PC-3 (cell line): Measurements from ENCODE around the gene STRBP. TPM values are rescaled to one million over a fixed set of nuclear protein-coding genes. Genes with fewer than 3 reads are reported as not detected.

Experiments used
- ATAC-seq: fragments of 200-7000 bp; cut with Tn5 transposase; 2 replicates; pipeline ENCODE4 v1.9.1; 2020; ENCODE audit warnings: mild to moderate bottlenecking, moderate library complexity
- BruUV-seq: library from RNA; stranded (reverse); fragments of 400-500 nt; replicated peaks from 2 replicates; lab custom pipeline; 2021; lab: Mats Ljungman, UMichigan
- CTCF ChIA-PET: fragments of 300-600 bp; sonication (Branson Sonifier 250); formaldehyde crosslinking; loops from one replicate; lab custom pipeline; 2022; ENCODE audit warnings: antibody characterized with exemption; lab: Charles Lee
- POLR2A ChIA-PET: fragments of 300-600 bp; sonication (Branson Sonifier 250); formaldehyde crosslinking; loops from one replicate; lab custom pipeline; 2022; ENCODE audit warnings: antibody characterized with exemption; ENCODE audit not compliant: unreplicated experiment; lab: Charles Lee
- DNase-seq: peaks from one replicate; pipeline ENCODE4 v3.0.0-alpha.2; 2015
- H2AFZ ChIP-seq: fragments of 300-600 bp; sonication (generic); 2 replicates; pipeline ENCODE4 v1.6.0; 2016; ENCODE audit warnings: antibody characterized with exemption, low read length
- H3F3A ChIP-seq: fragments of 300-600 bp; sonication (generic); one replicate; pipeline ENCODE4 v1.6.0; 2017; ENCODE audit warnings: antibody characterized with exemption, low read length, control low read depth, mild to moderate bottlenecking; ENCODE audit not compliant: unreplicated experiment
- H3K27ac ChIP-seq: fragments of 300-600 bp; sonication (generic); 2 replicates; pipeline ENCODE4 v1.5.1; 2016; ENCODE audit warnings: mild to moderate bottlenecking, low read length
- H3K27me3 ChIP-seq: fragments of 300-600 bp; sonication (generic); 2 replicates; pipeline ENCODE4 v1.6.1; 2016; ENCODE audit warnings: low read length, mixed read lengths
- H3K36me3 ChIP-seq: fragments of 300-600 bp; sonication (generic); 2 replicates; pipeline ENCODE4 v1.6.1; 2016; ENCODE audit warnings: low read depth, mixed run types, low read length, mixed read lengths
- H3K4me1 ChIP-seq: fragments of 300-600 bp; sonication (generic); 2 replicates; pipeline ENCODE4 v1.5.1; 2016; ENCODE audit warnings: low read length; ENCODE audit not compliant: insufficient read depth
- H3K4me2 ChIP-seq: fragments of 300-600 bp; sonication (generic); 2 replicates; pipeline ENCODE4 v1.6.0; 2016; ENCODE audit warnings: low read length
- H3K4me3 ChIP-seq: fragments of 300-600 bp; sonication (generic); 2 replicates; pipeline ENCODE4 v1.5.1; 2016; ENCODE audit warnings: mild to moderate bottlenecking, low read length, mixed read lengths
- H3K79me2 ChIP-seq: fragments of 300-600 bp; sonication (generic); 2 replicates; pipeline ENCODE4 v1.6.1; 2017; ENCODE audit warnings: low read length, mixed read lengths
- H3K9ac ChIP-seq: fragments of 300-600 bp; sonication (generic); 2 replicates; pipeline ENCODE4 v1.6.0; 2016; ENCODE audit warnings: mild to moderate bottlenecking, low read length
- H3K9me2 ChIP-seq: fragments of 300-600 bp; sonication (generic); replicated peaks from 2 replicates; pipeline ENCODE4 v1.6.1; 2016; ENCODE audit warnings: mixed run types, low read length, mixed read lengths
- H3K9me3 ChIP-seq: fragments of 300-600 bp; sonication (generic); 2 replicates; pipeline ENCODE4 v1.6.1; 2016; ENCODE audit warnings: low read length, mixed read lengths
- H4K20me1 ChIP-seq: fragments of 300-600 bp; sonication (generic); 2 replicates; pipeline ENCODE4 v1.6.1; 2016; ENCODE audit warnings: low read length, mixed read lengths
- CTCF ChIP-seq: fragments of 300-600 bp; sonication (generic); conservative IDR thresholded peaks from 2 replicates; pipeline ENCODE4 v1.5.1; 2017; ENCODE audit warnings: antibody characterized with exemption, low read depth, mild to moderate bottlenecking, low read length
- EZH2 ChIP-seq: fragments of 300-600 bp; sonication (generic); IDR thresholded peaks from one replicate; pipeline ENCODE4 v1.6.1; 2017; ENCODE audit warnings: antibody characterized with exemption, mild to moderate bottlenecking, low read length; ENCODE audit not compliant: unreplicated experiment
- EZH2phosphoT487 ChIP-seq: fragments of 300-600 bp; sonication (generic); IDR thresholded peaks from 2 replicates; pipeline ENCODE4 v1.6.1; 2018; ENCODE audit warnings: mild to moderate bottlenecking, antibody characterized with exemption, low read length, borderline replicate concordance
- intact Hi-C: fragments of 100-400 bp; cut with micrococcal nuclease; formaldehyde crosslinking; loops from 2 replicates; pipeline ENCODE4 v1.9.0; 2023
- total RNA-seq: library from RNA; depleted of rRNA; stranded (reverse); fragments of >200 nt; gene quantifications from 2 replicates; pipeline ENCODE4 v1.2.3, GENCODE V29; 2014

Gene STRBP
- total RNA-seq, 1 experiment from 2014 or later, result 19.2 TPM

DNA sequence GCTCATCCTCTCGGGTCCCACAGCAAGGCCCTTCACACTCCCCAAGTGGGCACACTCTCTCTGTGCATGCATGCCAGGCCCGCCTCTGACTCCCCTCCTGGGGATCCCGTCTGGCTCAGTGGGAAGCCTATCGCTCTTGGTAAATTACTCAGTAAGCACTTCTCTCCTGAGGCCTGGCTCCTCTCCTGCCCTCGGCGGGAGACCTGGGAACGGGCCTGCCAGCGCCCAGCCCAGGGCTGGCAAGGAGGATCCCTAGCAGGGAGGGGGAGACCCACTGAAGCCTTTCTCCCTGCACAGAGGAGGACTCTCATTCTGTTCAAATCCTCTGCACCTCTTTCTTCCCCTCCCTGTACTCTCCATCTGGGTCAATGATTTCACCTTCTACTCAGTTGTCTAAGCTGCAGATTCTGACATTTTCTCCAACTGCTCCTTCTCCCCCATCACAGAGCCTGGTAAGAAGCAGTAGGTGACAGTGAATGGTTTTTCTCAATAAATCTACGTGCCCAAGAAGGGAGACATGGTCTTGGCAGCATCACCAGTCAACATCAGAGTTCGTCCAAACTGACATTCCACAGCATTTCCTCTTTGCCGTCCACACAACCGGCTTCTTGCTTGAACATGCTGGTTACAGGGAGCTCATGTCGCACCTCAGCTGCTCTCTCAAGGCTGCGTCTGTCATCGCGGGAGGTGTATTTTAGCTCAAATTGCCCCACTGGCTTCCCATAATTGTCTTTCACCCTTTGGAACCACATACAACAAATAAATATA, 153.1 kb downstream of the STRBP start:
- H3K4me2 ChIP-seq, result no peak overlapping the region
- H3K4me3 ChIP-seq, result no peak overlapping the region
- TF ChIP-seq EZH2, result no peak
- H3K27me3 ChIP-seq, result no peaks in the 10 kb centered on the region
- no peaks in the 10 kb centered on the region for H3K4me1 ChIP-seq
- POLR2A ChIA-PET, result no interaction called here
- ATAC-seq (no peak), DNase-seq (no peak)
- H3K9ac ChIP-seq, result no peak overlapping the region
- no TSS peak for BruUV-seq
- no peaks in the 10 kb centered on the region for H3K79me2 ChIP-seq
- intact Hi-C loops, result no loop called here
- H3F3A ChIP-seq, result no peaks in the 10 kb centered on the region
- H2AFZ ChIP-seq, result no peak overlapping the region
- CTCF ChIA-PET, result no interaction called here
- no peak overlapping the region for H3K27ac ChIP-seq
- H4K20me1 ChIP-seq, result no peaks in the 10 kb centered on the region
- no peaks in the 10 kb centered on the region for H3K9me2 ChIP-seq
- no peaks in the 10 kb centered on the region for H3K36me3 ChIP-seq
- H3K9me3 ChIP-seq, result no peaks in the 10 kb centered on the region

DNA sequence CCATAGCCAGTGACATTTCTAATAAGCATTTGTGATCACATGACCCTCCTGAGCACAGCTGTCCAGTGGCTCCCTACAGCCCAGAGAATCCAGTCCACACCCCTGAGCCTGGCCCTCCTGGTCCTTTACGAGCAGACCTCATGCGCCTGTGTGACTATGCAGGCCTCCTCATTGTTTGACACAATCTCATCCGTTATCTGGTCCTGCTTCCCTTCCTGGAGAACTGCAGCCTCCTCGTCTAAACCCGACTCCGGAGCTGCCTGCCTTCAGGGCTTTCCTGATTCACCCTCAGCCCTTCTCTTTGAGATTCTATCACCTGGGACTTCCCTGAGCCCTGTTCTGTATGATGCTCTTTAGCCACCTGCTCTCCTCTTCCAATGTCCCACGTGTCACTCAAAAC, 155.2 kb downstream of the STRBP start:
- no peaks in the 10 kb centered on the region for H3K4me1 ChIP-seq
- no peak overlapping the region for H3K9ac ChIP-seq
- H3F3A ChIP-seq, result no peaks in the 10 kb centered on the region
- H3K27ac ChIP-seq, result no peak overlapping the region
- no peak for DNase-seq
- H3K27me3 ChIP-seq, result no peaks in the 10 kb centered on the region
- no peaks in the 10 kb centered on the region for H4K20me1 ChIP-seq
- ATAC-seq, result no peak
- H3K4me2 ChIP-seq, result no peak overlapping the region
- no peaks in the 10 kb centered on the region for H3K9me2 ChIP-seq
- intact Hi-C loops, result no loop called here
- no peak overlapping the region for H3K4me3 ChIP-seq
- ChIA-PET POLR2A (no interaction called here), CTCF (no interaction called here)
- TF ChIP-seq EZH2phosphoT487 (no peak), EZH2 (no peak), CTCF (no peak)
- H3K9me3 ChIP-seq, result no peaks in the 10 kb centered on the region
- H3K79me2 ChIP-seq, result no peaks in the 10 kb centered on the region
- no peak overlapping the region for H2AFZ ChIP-seq
- BruUV-seq, result no TSS peak
- H3K36me3 ChIP-seq, result no peaks in the 10 kb centered on the region

DNA sequence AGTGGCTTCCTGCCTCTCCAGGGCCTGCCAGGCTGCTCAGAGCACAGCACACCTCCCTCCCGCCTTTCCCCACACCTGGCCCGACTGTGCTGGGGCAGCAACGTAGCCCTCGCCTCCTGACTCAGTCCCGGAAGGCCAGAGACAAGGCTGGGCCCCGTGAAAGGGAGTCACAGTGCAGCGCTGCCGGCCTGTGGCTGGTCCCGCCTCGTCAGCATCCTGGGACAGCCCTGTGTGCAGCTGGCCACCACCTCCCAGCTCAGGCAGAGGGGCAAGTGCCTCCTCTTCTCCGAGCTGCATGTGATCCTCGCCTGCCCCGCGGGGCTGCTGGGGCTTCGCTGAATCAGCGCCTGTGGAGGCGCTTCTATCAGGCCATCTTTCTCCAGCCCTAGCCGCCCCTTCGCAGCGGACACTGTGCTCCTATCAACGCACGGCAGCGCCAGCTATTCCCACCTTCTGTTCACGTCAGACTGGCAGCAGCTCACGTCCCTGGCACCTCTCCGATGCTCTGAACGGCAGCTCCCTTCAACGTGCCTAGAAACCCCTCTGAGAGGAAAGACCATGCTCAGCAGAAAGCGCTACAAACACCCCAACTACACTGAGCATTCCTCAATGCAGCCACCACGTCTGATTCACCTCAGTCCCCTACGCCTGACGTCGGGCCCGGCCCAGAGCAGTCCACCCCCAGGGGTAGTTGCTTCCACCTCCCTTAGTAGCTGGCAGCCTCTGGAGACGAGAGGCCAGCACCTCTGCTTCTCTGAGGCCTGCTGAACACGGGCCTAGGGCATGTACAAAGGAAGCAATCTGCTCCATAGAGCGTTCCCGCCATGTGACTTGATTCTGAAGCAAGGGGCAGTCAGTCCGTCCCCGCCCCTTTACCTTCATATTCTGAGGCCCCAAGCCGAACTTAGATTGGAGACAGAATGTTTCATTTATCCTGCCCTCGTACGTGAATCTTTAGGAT, 156.1 kb downstream of the STRBP start:
- CTCF ChIA-PET, result no interaction called here
- Histone ChIP-seq H3K27me3 (no peaks in the 10 kb centered on the region), H3K9me3 (no peaks in the 10 kb centered on the region), H3K36me3 (no peaks in the 10 kb centered on the region), H3K9ac (no peak overlapping the region), H3K9me2 (no peaks in the 10 kb centered on the region), H3K4me2 (no peak overlapping the region), H3K79me2 (no peaks in the 10 kb centered on the region), H4K20me1 (no peaks in the 10 kb centered on the region), H3K27ac (no peak overlapping the region), H3F3A (no peaks in the 10 kb centered on the region), H3K4me1 (no peaks in the 10 kb centered on the region), H2AFZ (no peak overlapping the region), H3K4me3 (no peak overlapping the region)
- ATAC-seq (no peak), DNase-seq (no peak)
- TF ChIP-seq EZH2 (no peak), CTCF (no peak), EZH2phosphoT487 (no peak)
- POLR2A ChIA-PET, result no interaction called here
- BruUV-seq, result no TSS peak
- intact Hi-C loops, result no loop called here
